ENCODE data around the gene VTCN1. TPM values are rescaled to one million over a fixed set of nuclear protein-coding genes. Genes with fewer than 3 reads are reported as not detected.

The VTCN1 gene
- polyA plus RNA-seq, 3 donors = not detected

GRCh38 chr1:117112047-117112717 is 98.5 kb downstream of the VTCN1 start:
- H3K36me3 Mint-ChIP-seq = peaks cover 3 to 9% of the 10 kb centered on the region in 2 donors
- TF ChIP-seq, protein P1, sequence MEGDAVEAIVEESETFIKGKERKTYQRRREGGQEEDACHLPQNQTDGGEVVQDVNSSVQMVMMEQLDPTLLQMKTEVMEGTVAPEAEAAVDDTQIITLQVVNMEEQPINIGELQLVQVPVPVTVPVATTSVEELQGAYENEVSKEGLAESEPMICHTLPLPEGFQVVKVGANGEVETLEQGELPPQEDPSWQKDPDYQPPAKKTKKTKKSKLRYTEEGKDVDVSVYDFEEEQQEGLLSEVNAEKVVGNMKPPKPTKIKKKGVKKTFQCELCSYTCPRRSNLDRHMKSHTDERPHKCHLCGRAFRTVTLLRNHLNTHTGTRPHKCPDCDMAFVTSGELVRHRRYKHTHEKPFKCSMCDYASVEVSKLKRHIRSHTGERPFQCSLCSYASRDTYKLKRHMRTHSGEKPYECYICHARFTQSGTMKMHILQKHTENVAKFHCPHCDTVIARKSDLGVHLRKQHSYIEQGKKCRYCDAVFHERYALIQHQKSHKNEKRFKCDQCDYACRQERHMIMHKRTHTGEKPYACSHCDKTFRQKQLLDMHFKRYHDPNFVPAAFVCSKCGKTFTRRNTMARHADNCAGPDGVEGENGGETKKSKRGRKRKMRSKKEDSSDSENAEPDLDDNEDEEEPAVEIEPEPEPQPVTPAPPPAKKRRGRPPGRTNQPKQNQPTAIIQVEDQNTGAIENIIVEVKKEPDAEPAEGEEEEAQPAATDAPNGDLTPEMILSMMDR (IDR thresholded peaks at IDR 0.05) = no peak
- no peak overlapping the region for H2AFZ ChIP-seq (ENCODE audit: insufficient read depth, low read depth, low read length, poor library complexity, severe bottlenecking)
- no peaks in the 10 kb centered on the region for H3K4me1 Mint-ChIP-seq
- no peaks in the 10 kb centered on the region for H3K27me3 Mint-ChIP-seq (ENCODE audit: low read depth in 3 of 3)
- H3K9me3 ChIP-seq (replicated peaks in 1 of 2; ENCODE audit: control insufficient read depth in 1 of 2, insufficient read depth in 1 of 2, low read length in 2 of 2) = no peaks in the 10 kb centered on the region
- no peak for DNase-seq
- H3K4me2 ChIP-seq (replicated peaks; ENCODE audit: extremely low read depth, low read length, poor library complexity, severe bottlenecking) = no peak overlapping the region
- intact Hi-C loops (cut with micrococcal nuclease) = no loop called here
- no peak overlapping the region for H3K4me3 ChIP-seq (replicated peaks in 1 of 3; ENCODE audit: low read depth in 2 of 3, low read length in 3 of 3)
- 100% methylated on average over 3 of the region's 7 CpGs for WGBS (ENCODE audit: insufficient coverage)
- no peaks in the 10 kb centered on the region for H3K9me3 Mint-ChIP-seq
- no peak overlapping the region for H3K4me3 Mint-ChIP-seq
- H3K36me3 ChIP-seq (replicated peaks in 1 of 2; ENCODE audit: control insufficient read depth in 1 of 2, insufficient read depth in 2 of 2, low read length in 2 of 2) = peaks cover 0 to 2% of the 10 kb centered on the region in 2 donors
- no peaks in the 10 kb centered on the region for H3K27me3 ChIP-seq (ENCODE audit: control insufficient read depth in 2 of 2, insufficient read depth in 2 of 2, low read length in 2 of 2)
- no peaks in the 10 kb centered on the region for H4K20me1 ChIP-seq (ENCODE audit: insufficient read depth, low read length)
- no peaks in the 10 kb centered on the region for H3K4me1 ChIP-seq (ENCODE audit: control insufficient read depth in 1 of 2, insufficient read depth in 2 of 2, low read length in 2 of 2)
- H3K27ac Mint-ChIP-seq = no peak overlapping the region
- H3K27ac ChIP-seq (ENCODE audit: low read depth in 1 of 2, low read length in 2 of 2) = no peak overlapping the region
- H3K79me2 ChIP-seq (ENCODE audit: insufficient read depth, low read length) = no peaks in the 10 kb centered on the region
- H3K9ac ChIP-seq (ENCODE audit: insufficient read depth, low read length, poor library complexity, severe bottlenecking) = no peak overlapping the region

DNA sequence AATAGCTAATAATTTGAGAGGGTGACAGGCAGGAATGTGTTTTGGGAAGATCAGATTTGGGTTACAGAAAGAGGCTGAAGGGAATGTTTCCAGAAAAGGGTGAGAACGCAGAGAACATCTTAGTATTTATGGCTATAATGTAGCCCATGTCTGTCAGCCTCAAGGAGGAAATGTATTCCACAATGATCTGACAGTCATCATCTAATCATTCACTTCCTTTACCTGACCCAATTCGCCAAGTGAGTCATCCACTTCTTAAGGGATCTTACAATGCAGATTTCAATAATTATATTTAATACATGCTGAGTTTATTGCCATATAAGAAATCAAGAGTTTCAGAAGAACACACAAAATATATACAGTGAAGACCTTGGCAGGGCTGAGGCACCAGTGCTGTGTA is 100.0 kb downstream of the VTCN1 start:
- TF ChIP-seq, protein P1 (IDR thresholded peaks at IDR 0.05) = no peak
- intact Hi-C loops (cut with micrococcal nuclease) = no loop called here
- no peak overlapping the region for H3K4me2 ChIP-seq (replicated peaks; ENCODE audit: extremely low read depth, low read length, poor library complexity, severe bottlenecking)
- no peak overlapping the region for H3K27ac ChIP-seq (ENCODE audit: low read depth in 1 of 2, low read length in 2 of 2)
- H4K20me1 ChIP-seq (ENCODE audit: insufficient read depth, low read length) = no peaks in the 10 kb centered on the region
- no peaks in the 10 kb centered on the region for H3K79me2 ChIP-seq (ENCODE audit: insufficient read depth, low read length)
- no peak overlapping the region for H3K4me3 Mint-ChIP-seq
- WGBS (ENCODE audit: insufficient coverage) = no CpG with 5 or more reads among the region's 2 CpGs
- H3K4me1 ChIP-seq (ENCODE audit: control insufficient read depth in 1 of 2, insufficient read depth in 2 of 2, low read length in 2 of 2) = no peaks in the 10 kb centered on the region
- H3K36me3 ChIP-seq (replicated peaks in 1 of 2; ENCODE audit: control insufficient read depth in 1 of 2, insufficient read depth in 2 of 2, low read length in 2 of 2) = peaks cover 0 to 16% of the 10 kb centered on the region in 2 donors
- H3K9ac ChIP-seq (ENCODE audit: insufficient read depth, low read length, poor library complexity, severe bottlenecking) = no peak overlapping the region
- H3K27me3 Mint-ChIP-seq (ENCODE audit: low read depth in 3 of 3) = peaks cover 0 to 1% (median 0%) of the 10 kb centered on the region in 3 donors
- no peak for DNase-seq
- H3K36me3 Mint-ChIP-seq = peaks cover 12 to 14% of the 10 kb centered on the region in 2 donors
- H2AFZ ChIP-seq (ENCODE audit: insufficient read depth, low read depth, low read length, poor library complexity, severe bottlenecking) = no peak overlapping the region
- no peaks in the 10 kb centered on the region for H3K9me3 ChIP-seq (replicated peaks in 1 of 2; ENCODE audit: control insufficient read depth in 1 of 2, insufficient read depth in 1 of 2, low read length in 2 of 2)
- no peaks in the 10 kb centered on the region for H3K4me1 Mint-ChIP-seq
- H3K27me3 ChIP-seq (ENCODE audit: control insufficient read depth in 2 of 2, insufficient read depth in 2 of 2, low read length in 2 of 2) = no peaks in the 10 kb centered on the region
- H3K9me3 Mint-ChIP-seq = no peaks in the 10 kb centered on the region
- no peak overlapping the region for H3K4me3 ChIP-seq (replicated peaks in 1 of 3; ENCODE audit: low read depth in 2 of 3, low read length in 3 of 3)
- H3K27ac Mint-ChIP-seq = no peak overlapping the region
